Liver (tissue), 9 donors: ENCODE results near the gene ZYX. TPM values are rescaled to one million over a fixed set of nuclear protein-coding genes. Genes with fewer than 3 reads are reported as not detected.

Experiments
- DNase-seq: peaks from one replicate; pipeline ENCODE4 v3.0.0-alpha.2; 2017; ENCODE audit warnings: low spot score
- H3K27ac ChIP-seq, 2 donors: one replicate each; pipeline ENCODE4 v1.7.0; 2013; ENCODE audit warnings: inconsistent platforms in 2 of 2, low read length in 2 of 2, control low read depth in 1 of 2, low read depth in 1 of 2, mild to moderate bottlenecking in 1 of 2
- H3K27me3 ChIP-seq, 4 donors: one replicate each; pipeline versions ENCODE4 v1.6.1 to v1.7.0; 2013; ENCODE audit warnings: low read length in 3 of 4, inconsistent platforms in 1 of 4, mild to moderate bottlenecking in 1 of 4, moderate library complexity in 1 of 4; ENCODE audit not compliant: control insufficient read depth in 4 of 4, insufficient read depth in 4 of 4
- H3K36me3 ChIP-seq, 4 donors: one replicate each; pipeline versions ENCODE4 v1.6.1 to v1.7.0; 2013; ENCODE audit warnings: low read length in 3 of 4, mild to moderate bottlenecking in 3 of 4, low read depth in 1 of 4, moderate library complexity in 1 of 4; ENCODE audit not compliant: control insufficient read depth in 4 of 4, insufficient read depth in 3 of 4
- H3K4me1 ChIP-seq, 4 donors: one replicate each; pipeline versions ENCODE4 v1.6.1 to v1.7.0; 2013; ENCODE audit warnings: low read length in 3 of 4, mild to moderate bottlenecking in 3 of 4, moderate library complexity in 1 of 4; ENCODE audit not compliant: control insufficient read depth in 4 of 4, insufficient read depth in 4 of 4
- H3K4me3 ChIP-seq, 3 donors: one replicate each; pipeline versions ENCODE4 v1.6.1 to v1.7.0; 2013; ENCODE audit warnings: low read length in 3 of 3, control low read depth in 1 of 3, low read depth in 1 of 3, mild to moderate bottlenecking in 1 of 3
- H3K9ac ChIP-seq, 2 donors: one replicate each; pipeline ENCODE4 v1.7.0; 2013; ENCODE audit warnings: low read length in 2 of 2, mild to moderate bottlenecking in 2 of 2, moderate library complexity in 2 of 2, control low read depth in 1 of 2, low read depth in 1 of 2
- H3K9me3 ChIP-seq, 4 donors: one replicate each; pipeline versions ENCODE4 v1.6.1 to v1.7.0; 2013; ENCODE audit warnings: low read length in 3 of 4; ENCODE audit not compliant: control insufficient read depth in 4 of 4
- EGR1 ChIP-seq, 2 donors: IDR thresholded peaks; 2 replicates each; pipeline ENCODE4 v1.6.1; 2016 to 2018; ENCODE audit warnings: antibody characterized with exemption in 2 of 2, low read depth in 2 of 2
- FOXA1 ChIP-seq: IDR thresholded peaks from 2 replicates; pipeline ENCODE4 v1.6.1; 2016; ENCODE audit warnings: antibody characterized with exemption
- FOXA2 ChIP-seq: IDR thresholded peaks from 2 replicates; pipeline ENCODE4 v1.6.1; 2016; ENCODE audit warnings: antibody characterized with exemption
- GABPA ChIP-seq, 2 donors: IDR thresholded peaks in 1 of 2; conservative IDR thresholded peaks in 1 of 2; 2 replicates each; pipeline ENCODE4 v1.6.1; 2016; ENCODE audit warnings: antibody characterized with exemption in 2 of 2, mild to moderate bottlenecking in 1 of 2, moderate library complexity in 1 of 2
- HNF4A ChIP-seq, 2 donors: conservative IDR thresholded peaks; 2 replicates each; pipeline ENCODE4 v1.6.1; 2016; ENCODE audit warnings: antibody characterized with exemption in 2 of 2, mild to moderate bottlenecking in 2 of 2
- HNF4G ChIP-seq: IDR thresholded peaks from 2 replicates; pipeline ENCODE4 v1.6.1; 2016; ENCODE audit warnings: antibody characterized with exemption
- JUND ChIP-seq, 2 donors: IDR thresholded peaks; 2 replicates each; pipeline ENCODE4 v1.6.1; 2016; ENCODE audit warnings: antibody characterized with exemption in 2 of 2
- NR2F2 ChIP-seq: IDR thresholded peaks from 2 replicates; pipeline ENCODE4 v1.6.1; 2016; ENCODE audit warnings: antibody characterized with exemption
- RAD21 ChIP-seq, 2 donors: IDR thresholded peaks; 2 replicates each; pipeline ENCODE4 v1.6.1; 2016; ENCODE audit warnings: antibody characterized with exemption in 2 of 2, mild to moderate bottlenecking in 2 of 2
- RXRA ChIP-seq, 2 donors: IDR thresholded peaks; 2 replicates each; pipeline ENCODE4 v1.6.1; 2017 to 2018; ENCODE audit warnings: antibody characterized with exemption in 2 of 2, mild to moderate bottlenecking in 1 of 2
- SP1 ChIP-seq: IDR thresholded peaks from 2 replicates; pipeline ENCODE4 v1.6.1; 2018; ENCODE audit warnings: antibody characterized with exemption, mild to moderate bottlenecking
- TAF1 ChIP-seq: conservative IDR thresholded peaks from 2 replicates; pipeline ENCODE4 v1.6.1; 2016; ENCODE audit warnings: antibody characterized with exemption, mild to moderate bottlenecking
- YY1 ChIP-seq: IDR thresholded peaks from 2 replicates; pipeline ENCODE4 v1.6.1; 2016; ENCODE audit warnings: antibody characterized with exemption, mild to moderate bottlenecking
- WGBS: extraction: QIAGEN DNeasy Blood & Tissue Kit; methylation state at CpG from one replicate; pipeline ENCODE4 v1.1.7; 2013; 5-methylcytosine and 5-hydroxymethylcytosine counted together
- polyA plus RNA-seq, 2 donors: library from polyadenylated mRNA; stranded (reverse) in 1 of 2; unstranded in 1 of 2; fragments of 200-250 nt in 1 of 2; fragments of >200 nt in 1 of 2; fragmentation: Nextera tagmentation in 1 of 2; extraction: Ambion mirVana in 1 of 2; gene quantifications; one replicate each; pipeline versions ENCODE4 v1.2.1 to v1.2.3, GENCODE V29; 2013 to 2015
- total RNA-seq, 2 donors: library from RNA; depleted of rRNA; stranded (reverse); fragments of >200 nt; gene quantifications; one replicate each; pipeline ENCODE4 v1.2.3, GENCODE V29; 2014
- TF ChIP-seq, protein P1 (sequence below): IDR thresholded peaks from 2 replicates; pipeline ENCODE4 v1.6.1; 2016; ENCODE audit warnings: antibody characterized with exemption, mild to moderate bottlenecking
- TF ChIP-seq, protein P2 (sequence below): IDR thresholded peaks from 2 replicates; pipeline ENCODE4 v1.6.1; 2016; ENCODE audit warnings: antibody characterized with exemption
- TF ChIP-seq, protein P3 (sequence below): IDR thresholded peaks from 2 replicates; pipeline ENCODE4 v1.6.1; 2016; ENCODE audit warnings: antibody characterized with exemption
- TF ChIP-seq, protein P4 (sequence below): IDR thresholded peaks from 2 replicates; pipeline ENCODE4 v1.6.1; 2016; ENCODE audit warnings: antibody characterized with exemption
- TF ChIP-seq, protein P5 (sequence below): fragments of 150-350 bp; IDR thresholded peaks from 2 replicates; pipeline ENCODE4 v1.5.1; 2017; ENCODE audit warnings: improper control_type of control experiment, low read depth, low read length; ENCODE audit not compliant: missing input control
- donor health status: healthy.
- donor health status: healthy.
- donor health status: healthy.
- donor health status: healthy.
- donor health status: healthy.

Gene ZYX
- total and polyA plus RNA-seq, 4 donors: 15.4 to 49.7 (median 16.5) TPM

DNA sequence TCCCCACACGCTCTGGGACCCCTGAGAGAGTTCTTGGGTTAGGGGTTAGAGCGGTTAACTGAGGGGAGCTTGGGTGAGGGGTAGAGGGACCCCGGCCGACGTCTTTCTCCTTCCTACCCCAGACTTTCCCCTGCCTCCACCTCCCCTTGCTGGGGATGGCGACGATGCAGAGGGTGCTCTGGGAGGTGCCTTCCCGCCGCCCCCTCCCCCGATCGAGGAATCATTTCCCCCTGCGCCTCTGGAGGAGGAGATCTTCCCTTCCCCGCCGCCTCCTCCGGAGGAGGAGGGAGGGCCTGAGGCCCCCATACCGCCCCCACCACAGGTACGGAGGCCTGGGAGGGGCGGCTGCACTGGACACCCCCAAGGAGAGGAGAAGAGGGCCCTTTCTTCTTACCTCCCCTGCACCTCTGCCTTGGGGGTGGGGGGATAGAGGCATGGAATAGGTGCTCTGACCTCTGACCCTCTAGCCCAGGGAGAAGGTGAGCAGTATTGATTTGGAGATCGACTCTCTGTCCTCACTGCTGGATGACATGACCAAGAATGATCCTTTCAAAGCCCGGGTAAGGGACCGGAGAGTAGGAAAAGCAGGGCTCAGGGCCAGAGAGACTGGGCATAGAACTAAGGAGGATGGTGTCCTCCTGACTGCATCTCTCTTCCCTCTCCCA lies 1.1 kb downstream of the ZYX start:
- Histone ChIP-seq H3K27ac (peak overlapping the region; percentile 96 to 98), H3K9me3 (no peaks in the 10 kb centered on the region), H3K9ac (peak overlapping the region; percentile 76 to 92), H3K27me3 (no peaks in the 10 kb centered on the region), H3K4me3 (peak overlapping the region; percentile 84 to 92 (median 87)), H3K4me1 (peaks cover 18 to 63% (median 50%) of the 10 kb centered on the region in 4 donors), H3K36me3 (no peaks in the 10 kb centered on the region)
- no peak for TF ChIP-seq RAD21 (IDR thresholded peaks at IDR 0.05)
- TF ChIP-seq HNF4A (conservative IDR thresholded peaks at IDR 0.05): peak in 1 of 2 donors; percentile 33
- TF ChIP-seq RXRA (IDR thresholded peaks at IDR 0.05): peak in 1 of 2 donors; percentile 22
- TF ChIP-seq NR2F2: peak; percentile 26
- 17% methylated on average over 21 of the region's 21 CpGs for WGBS
- DNase-seq: no peak

DNA sequence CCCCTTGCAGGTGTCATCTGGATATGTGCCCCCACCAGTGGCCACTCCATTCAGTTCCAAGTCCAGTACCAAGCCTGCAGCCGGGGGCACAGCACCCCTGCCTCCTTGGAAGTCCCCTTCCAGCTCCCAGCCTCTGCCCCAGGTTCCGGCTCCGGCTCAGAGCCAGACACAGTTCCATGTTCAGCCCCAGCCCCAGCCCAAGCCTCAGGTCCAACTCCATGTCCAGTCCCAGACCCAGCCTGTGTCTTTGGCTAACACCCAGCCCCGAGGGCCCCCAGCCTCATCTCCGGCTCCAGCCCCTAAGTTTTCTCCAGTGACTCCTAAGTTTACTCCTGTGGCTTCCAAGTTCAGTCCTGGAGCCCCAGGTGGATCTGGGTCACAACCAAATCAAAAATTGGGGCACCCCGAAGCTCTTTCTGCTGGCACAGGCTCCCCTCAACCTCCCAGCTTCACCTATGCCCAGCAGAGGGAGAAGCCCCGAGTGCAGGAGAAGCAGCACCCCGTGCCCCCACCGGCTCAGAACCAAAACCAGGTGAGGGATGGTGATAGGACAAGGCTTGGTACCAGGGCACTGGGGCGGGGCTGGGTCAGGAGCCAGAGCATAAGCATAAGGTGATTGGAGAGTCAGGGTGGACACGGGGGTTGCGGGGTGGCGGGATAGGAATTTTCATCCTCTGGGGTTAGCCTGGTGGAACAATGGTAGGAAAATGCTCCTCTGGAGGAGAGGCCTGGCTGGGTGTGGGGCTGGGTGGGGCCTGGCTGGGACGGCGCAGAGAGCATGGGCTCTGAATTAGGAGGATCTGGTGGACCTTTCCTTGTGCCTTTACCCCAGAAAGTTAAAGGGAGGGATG lies 1.9 kb downstream of the ZYX start:
- peaks cover 18 to 63% (median 50%) of the 10 kb centered on the region in 4 donors for H3K4me1 ChIP-seq
- peak overlapping the region; percentile 96 to 98 for H3K27ac ChIP-seq
- 93% methylated on average over 15 of the region's 15 CpGs for WGBS
- TF ChIP-seq YY1 (no peak), TAF1 (no peak), HNF4G (no peak), EGR1 (IDR thresholded peaks at IDR 0.05; ENCODE audit: low read depth in 2 of 2) (no peak), JUND (IDR thresholded peaks at IDR 0.05) (no peak), NR2F2 (no peak), FOXA2 (no peak), FOXA1 (no peak), RAD21 (IDR thresholded peaks at IDR 0.05) (no peak), GABPA (IDR thresholded peaks at IDR 0.05 in 1 of 2, conservative IDR thresholded peaks at IDR 0.05 in 1 of 2) (no peak), HNF4A (conservative IDR thresholded peaks at IDR 0.05) (no peak), SP1 (no peak), RXRA (IDR thresholded peaks at IDR 0.05) (no peak)
- TF ChIP-seq, protein P1, sequence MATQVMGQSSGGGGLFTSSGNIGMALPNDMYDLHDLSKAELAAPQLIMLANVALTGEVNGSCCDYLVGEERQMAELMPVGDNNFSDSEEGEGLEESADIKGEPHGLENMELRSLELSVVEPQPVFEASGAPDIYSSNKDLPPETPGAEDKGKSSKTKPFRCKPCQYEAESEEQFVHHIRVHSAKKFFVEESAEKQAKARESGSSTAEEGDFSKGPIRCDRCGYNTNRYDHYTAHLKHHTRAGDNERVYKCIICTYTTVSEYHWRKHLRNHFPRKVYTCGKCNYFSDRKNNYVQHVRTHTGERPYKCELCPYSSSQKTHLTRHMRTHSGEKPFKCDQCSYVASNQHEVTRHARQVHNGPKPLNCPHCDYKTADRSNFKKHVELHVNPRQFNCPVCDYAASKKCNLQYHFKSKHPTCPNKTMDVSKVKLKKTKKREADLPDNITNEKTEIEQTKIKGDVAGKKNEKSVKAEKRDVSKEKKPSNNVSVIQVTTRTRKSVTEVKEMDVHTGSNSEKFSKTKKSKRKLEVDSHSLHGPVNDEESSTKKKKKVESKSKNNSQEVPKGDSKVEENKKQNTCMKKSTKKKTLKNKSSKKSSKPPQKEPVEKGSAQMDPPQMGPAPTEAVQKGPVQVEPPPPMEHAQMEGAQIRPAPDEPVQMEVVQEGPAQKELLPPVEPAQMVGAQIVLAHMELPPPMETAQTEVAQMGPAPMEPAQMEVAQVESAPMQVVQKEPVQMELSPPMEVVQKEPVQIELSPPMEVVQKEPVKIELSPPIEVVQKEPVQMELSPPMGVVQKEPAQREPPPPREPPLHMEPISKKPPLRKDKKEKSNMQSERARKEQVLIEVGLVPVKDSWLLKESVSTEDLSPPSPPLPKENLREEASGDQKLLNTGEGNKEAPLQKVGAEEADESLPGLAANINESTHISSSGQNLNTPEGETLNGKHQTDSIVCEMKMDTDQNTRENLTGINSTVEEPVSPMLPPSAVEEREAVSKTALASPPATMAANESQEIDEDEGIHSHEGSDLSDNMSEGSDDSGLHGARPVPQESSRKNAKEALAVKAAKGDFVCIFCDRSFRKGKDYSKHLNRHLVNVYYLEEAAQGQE: no peak
- TF ChIP-seq, protein P2, sequence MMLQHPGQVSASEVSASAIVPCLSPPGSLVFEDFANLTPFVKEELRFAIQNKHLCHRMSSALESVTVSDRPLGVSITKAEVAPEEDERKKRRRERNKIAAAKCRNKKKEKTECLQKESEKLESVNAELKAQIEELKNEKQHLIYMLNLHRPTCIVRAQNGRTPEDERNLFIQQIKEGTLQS: no peak
- TF ChIP-seq, protein P3, sequence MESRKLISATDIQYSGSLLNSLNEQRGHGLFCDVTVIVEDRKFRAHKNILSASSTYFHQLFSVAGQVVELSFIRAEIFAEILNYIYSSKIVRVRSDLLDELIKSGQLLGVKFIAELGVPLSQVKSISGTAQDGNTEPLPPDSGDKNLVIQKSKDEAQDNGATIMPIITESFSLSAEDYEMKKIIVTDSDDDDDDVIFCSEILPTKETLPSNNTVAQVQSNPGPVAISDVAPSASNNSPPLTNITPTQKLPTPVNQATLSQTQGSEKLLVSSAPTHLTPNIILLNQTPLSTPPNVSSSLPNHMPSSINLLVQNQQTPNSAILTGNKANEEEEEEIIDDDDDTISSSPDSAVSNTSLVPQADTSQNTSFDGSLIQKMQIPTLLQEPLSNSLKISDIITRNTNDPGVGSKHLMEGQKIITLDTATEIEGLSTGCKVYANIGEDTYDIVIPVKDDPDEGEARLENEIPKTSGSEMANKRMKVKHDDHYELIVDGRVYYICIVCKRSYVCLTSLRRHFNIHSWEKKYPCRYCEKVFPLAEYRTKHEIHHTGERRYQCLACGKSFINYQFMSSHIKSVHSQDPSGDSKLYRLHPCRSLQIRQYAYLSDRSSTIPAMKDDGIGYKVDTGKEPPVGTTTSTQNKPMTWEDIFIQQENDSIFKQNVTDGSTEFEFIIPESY: no peak
- TF ChIP-seq, protein P4, sequence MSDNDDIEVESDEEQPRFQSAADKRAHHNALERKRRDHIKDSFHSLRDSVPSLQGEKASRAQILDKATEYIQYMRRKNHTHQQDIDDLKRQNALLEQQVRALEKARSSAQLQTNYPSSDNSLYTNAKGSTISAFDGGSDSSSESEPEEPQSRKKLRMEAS: no peak
- TF ChIP-seq, protein P5, sequence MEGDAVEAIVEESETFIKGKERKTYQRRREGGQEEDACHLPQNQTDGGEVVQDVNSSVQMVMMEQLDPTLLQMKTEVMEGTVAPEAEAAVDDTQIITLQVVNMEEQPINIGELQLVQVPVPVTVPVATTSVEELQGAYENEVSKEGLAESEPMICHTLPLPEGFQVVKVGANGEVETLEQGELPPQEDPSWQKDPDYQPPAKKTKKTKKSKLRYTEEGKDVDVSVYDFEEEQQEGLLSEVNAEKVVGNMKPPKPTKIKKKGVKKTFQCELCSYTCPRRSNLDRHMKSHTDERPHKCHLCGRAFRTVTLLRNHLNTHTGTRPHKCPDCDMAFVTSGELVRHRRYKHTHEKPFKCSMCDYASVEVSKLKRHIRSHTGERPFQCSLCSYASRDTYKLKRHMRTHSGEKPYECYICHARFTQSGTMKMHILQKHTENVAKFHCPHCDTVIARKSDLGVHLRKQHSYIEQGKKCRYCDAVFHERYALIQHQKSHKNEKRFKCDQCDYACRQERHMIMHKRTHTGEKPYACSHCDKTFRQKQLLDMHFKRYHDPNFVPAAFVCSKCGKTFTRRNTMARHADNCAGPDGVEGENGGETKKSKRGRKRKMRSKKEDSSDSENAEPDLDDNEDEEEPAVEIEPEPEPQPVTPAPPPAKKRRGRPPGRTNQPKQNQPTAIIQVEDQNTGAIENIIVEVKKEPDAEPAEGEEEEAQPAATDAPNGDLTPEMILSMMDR: no peak
- DNase-seq: no peak
- no peaks in the 10 kb centered on the region for H3K9me3 ChIP-seq
- H3K27me3 ChIP-seq: no peaks in the 10 kb centered on the region
- H3K9ac ChIP-seq: peak overlapping the region in 1 of 2 donors; percentile 92
- H3K4me3 ChIP-seq: peak overlapping the region; percentile 84 to 92 (median 87)
- peaks cover 0 to 4% (median 1%) of the 10 kb centered on the region in 4 donors for H3K36me3 ChIP-seq
